Measurements from ENCODE around the gene GPR3. TPM values are rescaled to one million over a fixed set of nuclear protein-coding genes. Genes with fewer than 3 reads are reported as not detected.

GPR3 gene
- total RNA-seq, 4 donors from 2014 or later = not detected

GRCh38 chr1:27359822-27360158 lies 32.6 kb upstream of the GPR3 start:
- WGBS, 2 donors (ENCODE audit: low coverage in 1 of 2) = 65 to 80% methylated on average over 1 to 9 of the region's 9 CpGs
- Histone ChIP-seq H3K4me1 (peaks cover 12 to 32% (median 27%) of the 10 kb centered on the region in 4 donors), H3K9me3 (no peaks in the 10 kb centered on the region), H3K36me3 (no peaks in the 10 kb centered on the region), H3K27me3 (no peaks in the 10 kb centered on the region), H3K4me3 (peak overlapping the region in 2 of 4 donors; percentile 32 to 34), H3K27ac (no peak overlapping the region)
- intact Hi-C loops (cut with DNase I; ENCODE audit: low total_unique reads) (no loop called here), in situ Hi-C loops (cut with MboI; ENCODE audit: low pct_ligation_motif_present in 1 of 4, low pct_unique_long_range_greater_than_20kb in 1 of 4, low sequenced_read_pairs in 3 of 4) (no loop called here)
- no peak for DNase-seq
- TF ChIP-seq, protein P1, sequence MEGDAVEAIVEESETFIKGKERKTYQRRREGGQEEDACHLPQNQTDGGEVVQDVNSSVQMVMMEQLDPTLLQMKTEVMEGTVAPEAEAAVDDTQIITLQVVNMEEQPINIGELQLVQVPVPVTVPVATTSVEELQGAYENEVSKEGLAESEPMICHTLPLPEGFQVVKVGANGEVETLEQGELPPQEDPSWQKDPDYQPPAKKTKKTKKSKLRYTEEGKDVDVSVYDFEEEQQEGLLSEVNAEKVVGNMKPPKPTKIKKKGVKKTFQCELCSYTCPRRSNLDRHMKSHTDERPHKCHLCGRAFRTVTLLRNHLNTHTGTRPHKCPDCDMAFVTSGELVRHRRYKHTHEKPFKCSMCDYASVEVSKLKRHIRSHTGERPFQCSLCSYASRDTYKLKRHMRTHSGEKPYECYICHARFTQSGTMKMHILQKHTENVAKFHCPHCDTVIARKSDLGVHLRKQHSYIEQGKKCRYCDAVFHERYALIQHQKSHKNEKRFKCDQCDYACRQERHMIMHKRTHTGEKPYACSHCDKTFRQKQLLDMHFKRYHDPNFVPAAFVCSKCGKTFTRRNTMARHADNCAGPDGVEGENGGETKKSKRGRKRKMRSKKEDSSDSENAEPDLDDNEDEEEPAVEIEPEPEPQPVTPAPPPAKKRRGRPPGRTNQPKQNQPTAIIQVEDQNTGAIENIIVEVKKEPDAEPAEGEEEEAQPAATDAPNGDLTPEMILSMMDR (IDR thresholded peaks at IDR 0.05) = no peak
- no peak for TF ChIP-seq POLR2A (IDR thresholded peaks at IDR 0.05)
- TF ChIP-seq EP300 (IDR thresholded peaks at IDR 0.05; ENCODE audit: low read depth) = no peak

DNA sequence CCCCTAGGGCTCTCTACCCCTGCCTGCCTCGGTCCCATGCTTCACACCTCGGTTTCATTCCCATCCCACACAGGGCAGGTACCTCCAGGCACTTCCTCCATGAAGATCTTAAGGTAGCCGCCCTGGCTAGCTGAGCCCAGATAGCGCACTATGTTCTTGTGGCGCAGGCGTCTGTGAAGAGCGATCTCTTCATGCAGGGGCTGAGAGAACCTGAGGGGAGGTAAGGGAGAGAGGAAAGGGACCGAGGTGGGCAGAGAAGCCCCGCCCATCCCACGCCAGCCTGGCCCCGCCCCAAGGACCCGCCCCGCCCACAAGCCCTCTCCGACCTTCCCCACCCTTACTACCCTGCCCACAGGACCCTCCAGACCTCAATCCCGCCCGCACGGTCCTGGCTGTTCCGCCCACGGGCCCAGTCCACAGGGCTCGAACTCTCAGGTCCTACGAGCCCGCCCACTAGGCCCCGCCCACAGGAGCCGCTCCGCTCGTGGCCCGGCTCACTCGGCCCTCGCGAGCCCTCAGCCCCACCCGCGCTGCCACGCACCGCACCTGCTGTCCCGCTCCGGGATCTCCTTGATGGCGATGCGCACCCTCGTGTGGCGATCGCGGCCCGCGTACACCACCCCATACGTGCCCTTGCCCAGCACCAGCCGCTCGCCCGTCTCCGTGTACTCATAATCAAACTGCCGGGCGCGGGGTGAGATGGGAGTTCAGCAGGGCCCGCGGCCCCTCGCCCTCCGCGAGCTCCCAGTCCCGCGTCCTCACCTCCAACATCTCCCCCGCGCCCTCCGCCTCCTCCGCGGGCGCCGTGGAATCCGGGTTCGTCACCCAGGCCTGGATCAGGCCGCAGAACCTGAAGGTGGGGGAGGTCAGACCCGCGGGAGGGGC lies 32.0 kb upstream of the GPR3 start:
- WGBS, 2 donors (ENCODE audit: low coverage in 1 of 2) = 30 to 59% methylated on average over 2 to 53 of the region's 71 CpGs
- intact Hi-C loops (cut with DNase I; ENCODE audit: low total_unique reads) = no loop called here

DNA sequence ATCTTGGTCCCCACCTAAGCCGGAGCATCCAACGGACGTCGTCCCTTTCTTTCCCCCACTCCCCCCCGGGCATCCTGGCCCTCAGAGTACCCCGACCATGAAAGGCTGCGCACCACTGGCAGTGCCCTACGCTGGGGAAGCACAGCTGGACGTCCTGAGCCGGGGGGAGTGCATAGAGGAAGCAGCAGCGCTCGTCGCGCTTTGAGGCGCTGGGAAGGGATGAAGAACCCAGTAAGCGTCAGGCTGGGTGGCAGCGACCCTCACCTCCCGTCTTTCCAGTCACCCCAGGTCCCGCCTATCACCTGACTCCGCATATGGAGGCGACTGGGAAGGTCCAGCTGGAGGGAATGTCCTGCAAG lies 31.4 kb upstream of the GPR3 start:
- Histone ChIP-seq H3K4me1 (peaks cover 16 to 38% (median 34%) of the 10 kb centered on the region in 4 donors), H3K4me3 (no peak overlapping the region), H3K27ac (no peak overlapping the region), H3K27me3 (no peaks in the 10 kb centered on the region), H3K36me3 (no peaks in the 10 kb centered on the region), H3K9me3 (no peaks in the 10 kb centered on the region)
- intact Hi-C loops (cut with DNase I; ENCODE audit: low total_unique reads) (no loop called here), in situ Hi-C loops (cut with MboI; ENCODE audit: low pct_ligation_motif_present in 1 of 4, low pct_unique_long_range_greater_than_20kb in 1 of 4, low sequenced_read_pairs in 3 of 4) (no loop called here)
- 89% methylated on average over 19 of the region's 21 CpGs; no CpG with 5 or more reads in 1 of the 2 donors for WGBS, 2 donors (ENCODE audit: low coverage in 1 of 2)
- DNase-seq = no peak
- TF ChIP-seq POLR2AphosphoS5 (IDR thresholded peaks at IDR 0.05) (no peak), POLR2A (IDR thresholded peaks at IDR 0.05) (no peak), EP300 (IDR thresholded peaks at IDR 0.05; ENCODE audit: low read depth) (no peak)
- TF ChIP-seq, protein P1 (IDR thresholded peaks at IDR 0.05) = no peak

More for the DNA sequence above, 32.0 kb upstream of the GPR3 start:
- TF ChIP-seq EP300 (IDR thresholded peaks at IDR 0.05; ENCODE audit: low read depth) (no peak), POLR2A (IDR thresholded peaks at IDR 0.05) (no peak), POLR2AphosphoS5 (IDR thresholded peaks at IDR 0.05) (no peak)
- TF ChIP-seq, protein P1 (IDR thresholded peaks at IDR 0.05) = no peak
- peak overlapping the region in 3 of 4 donors; percentile 1 to 34 (median 32) for H3K4me3 ChIP-seq
- no peaks in the 10 kb centered on the region for H3K36me3 ChIP-seq
- no peaks in the 10 kb centered on the region for H3K9me3 ChIP-seq
- H3K4me1 ChIP-seq = peaks cover 16 to 38% (median 33%) of the 10 kb centered on the region in 4 donors
- in situ Hi-C loops (cut with MboI; ENCODE audit: low pct_ligation_motif_present in 1 of 4, low pct_unique_long_range_greater_than_20kb in 1 of 4, low sequenced_read_pairs in 3 of 4) = no loop called here
- H3K27me3 ChIP-seq = no peaks in the 10 kb centered on the region
- no peak overlapping the region for H3K27ac ChIP-seq
- peak; percentile 52 for DNase-seq

DNA sequence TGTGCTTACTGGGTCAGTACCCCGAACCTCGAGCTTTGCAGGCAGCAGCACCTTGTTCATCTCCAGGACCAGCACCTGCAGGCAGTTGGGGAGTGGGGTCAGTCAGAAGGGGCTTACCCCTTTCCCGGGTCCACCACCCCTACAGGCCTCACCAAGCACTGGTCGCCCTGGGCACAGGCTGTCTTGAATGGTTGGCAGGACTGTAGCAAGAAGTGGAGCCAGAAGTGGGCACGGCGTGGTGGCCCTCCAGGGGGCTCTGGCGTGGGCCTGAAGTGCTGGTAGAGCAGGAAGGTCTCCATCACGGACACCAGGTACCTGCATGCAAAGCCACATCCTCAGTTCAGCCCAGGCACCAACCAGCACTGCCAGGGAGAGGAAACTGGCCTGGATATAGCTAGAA lies 30.9 kb upstream of the GPR3 start:
- in situ Hi-C loops (cut with MboI; ENCODE audit: low pct_ligation_motif_present in 1 of 4, low pct_unique_long_range_greater_than_20kb in 1 of 4, low sequenced_read_pairs in 3 of 4) (no loop called here), intact Hi-C loops (cut with DNase I; ENCODE audit: low total_unique reads) (no loop called here)
- Histone ChIP-seq H3K36me3 (no peaks in the 10 kb centered on the region), H3K27ac (no peak overlapping the region), H3K9me3 (no peaks in the 10 kb centered on the region), H3K4me1 (peaks cover 16 to 34% (median 31%) of the 10 kb centered on the region in 4 donors), H3K4me3 (no peak overlapping the region), H3K27me3 (no peaks in the 10 kb centered on the region)
- no peak for DNase-seq
- TF ChIP-seq, protein P1 (IDR thresholded peaks at IDR 0.05) = no peak
- no peak for TF ChIP-seq POLR2A (IDR thresholded peaks at IDR 0.05)
- WGBS, 2 donors (ENCODE audit: low coverage in 1 of 2) = 100% methylated on average over 6 of the region's 8 CpGs; no CpG with 5 or more reads in 1 of the 2 donors
